Subcutaneous adipose tissue (tissue), 4 donors: Measurements from ENCODE around the gene CCL8. TPM values are rescaled to one million over a fixed set of nuclear protein-coding genes. Genes with fewer than 3 reads are reported as not detected.

Experiments
- CTCF ChIP-seq: fragments of 450-650 bp; IDR thresholded peaks from one replicate; pipeline ENCODE4 v1.5.1; 2016; ENCODE audit warnings: low read depth, mild to moderate bottlenecking, control low read depth, antibody characterized with exemption, moderate library complexity
- total RNA-seq, 4 donors: library from RNA; depleted of rRNA; stranded (reverse); fragments of >200 nt; gene quantifications; one replicate each; pipeline ENCODE4 v1.1.0, GENCODE V29; 2016

Gene CCL8
- total RNA-seq, 4 donors from 2014 or later, result 0.44 to 0.98 (median 0.85) TPM; not detected in 1

- no peak for TF ChIP-seq CTCF
Observed at GRCh38 chr17:34366010-34366409, 46.8 kb downstream of the CCL8 start.

GRCh38 chr17:34366529-34367107 is 47.4 kb downstream of the CCL8 start:
- TF ChIP-seq CTCF, result no peak

- no peak for TF ChIP-seq CTCF
Observed at GRCh38 chr17:34367486-34368195, 48.4 kb downstream of the CCL8 start.

GRCh38 chr17:34368196-34368945 is 49.1 kb downstream of the CCL8 start:
- TF ChIP-seq CTCF, result no peak

GRCh38 chr17:34368946-34369500 is 49.8 kb downstream of the CCL8 start:
- no peak for TF ChIP-seq CTCF

GRCh38 chr17:34369571-34369970 is 50.3 kb downstream of the CCL8 start:
- TF ChIP-seq CTCF, result no peak
